ENCODE results near the gene ABCA13. TPM values are rescaled to one million over a fixed set of nuclear protein-coding genes. Genes with fewer than 3 reads are reported as not detected.

ABCA13 gene
- total and polyA plus RNA-seq, 2 of the 4 experiments (the other 2 are of a cell fraction) = under 0.01 to 0.07 TPM

GRCh38 chr7:48528646-48529045 lies 357.4 kb downstream of the ABCA13 start:
- Histone ChIP-seq H4K8ac (ENCODE audit: low read depth in 2 of 2, low read length in 2 of 2) (no peak overlapping the region), H2BK5ac (ENCODE audit: low read depth, low read length, poor library complexity, severe bottlenecking) (no peak overlapping the region), H2BK20ac (ENCODE audit: low read depth, low read length) (no peak overlapping the region), H3K4me3 (ENCODE audit: insufficient read depth, low read depth, low read length) (no peak overlapping the region), H4K20me1 (ENCODE audit: insufficient read depth, low read length) (no peaks in the 10 kb centered on the region), H3K79me1 (ENCODE audit: low read depth in 1 of 2, low read length in 2 of 2) (no peaks in the 10 kb centered on the region), H3K9ac (ENCODE audit: low read depth, low read length) (no peak overlapping the region), H4K91ac (ENCODE audit: insufficient read depth, low read depth, low read length) (no peak overlapping the region), H3K9me1 (ENCODE audit: insufficient read depth, low read length) (no peaks in the 10 kb centered on the region), H2BK15ac (ENCODE audit: low read depth, low read length) (no peak overlapping the region), H3K18ac (ENCODE audit: low read depth, low read length) (no peak overlapping the region), H3K4ac (ENCODE audit: low read depth, low read length) (no peak overlapping the region), H2AK5ac (ENCODE audit: low read depth, low read length) (no peak overlapping the region), H3K36me3 (ENCODE audit: control insufficient read depth, insufficient read depth, low read length) (no peaks in the 10 kb centered on the region), H2AK9ac (replicated peaks; ENCODE audit: low read depth, low read length, poor library complexity) (no peak overlapping the region), H2AFZ (replicated peaks; ENCODE audit: low read length, poor library complexity) (no peak overlapping the region), H3K14ac (replicated peaks; ENCODE audit: low read depth, low read length) (no peak overlapping the region), H3K4me1 (ENCODE audit: control insufficient read depth, insufficient read depth, low read length) (no peaks in the 10 kb centered on the region), H3K56ac (ENCODE audit: extremely low read depth, insufficient read depth, low read length) (no peak overlapping the region), H4K5ac (ENCODE audit: low read depth, low read length) (no peak overlapping the region), H2BK120ac (ENCODE audit: low read depth, low read length) (no peak overlapping the region), H3K4me2 (ENCODE audit: low read depth, low read length) (no peak overlapping the region), H3K23ac (ENCODE audit: low read depth, low read length) (no peak overlapping the region), H3K9me3 (ENCODE audit: control insufficient read depth, insufficient read depth, low read length) (no peaks in the 10 kb centered on the region), H3K27ac (ENCODE audit: insufficient read depth, low read length) (no peak overlapping the region), H3K27me3 (ENCODE audit: control insufficient read depth, insufficient read depth, low read length) (no peaks in the 10 kb centered on the region)
- ChIA-PET CTCF (no interaction called here), POLR2A (ENCODE audit: unreplicated experiment) (no interaction called here)
- no CpG with 5 or more reads among the region's 1 CpG for WGBS, 2 experiments (ENCODE audit: extremely low coverage in 2 of 2, insufficient read length in 1 of 2)
- intact Hi-C loops (cut with micrococcal nuclease) = no loop called here
- in situ Hi-C loops (cut with MboI; ENCODE audit: low sequenced_read_pairs) = no loop called here
- DNase-seq (no peak), ATAC-seq (ENCODE audit: low read depth) (no peak)
- TF ChIP-seq CTCF (conservative IDR thresholded peaks at IDR 0.05; ENCODE audit: low read depth, low read length) = no peak
- TF ChIP-seq MAFK (IDR thresholded peaks at IDR 0.05; ENCODE audit: low read depth, low read length) = no peak
- TF ChIP-seq RFX5 (IDR thresholded peaks at IDR 0.05; ENCODE audit: low read depth, low read length) = no peak
- no peak for TF ChIP-seq FOS (IDR thresholded peaks at IDR 0.05; ENCODE audit: low read depth, low read length)
- no peak for TF ChIP-seq RCOR1 (IDR thresholded peaks at IDR 0.05; ENCODE audit: insufficient replicate concordance, low read length)
- TF ChIP-seq NFE2L2 (IDR thresholded peaks at IDR 0.05; ENCODE audit: low read depth, low read length) = no peak
- TF ChIP-seq, protein P1, sequence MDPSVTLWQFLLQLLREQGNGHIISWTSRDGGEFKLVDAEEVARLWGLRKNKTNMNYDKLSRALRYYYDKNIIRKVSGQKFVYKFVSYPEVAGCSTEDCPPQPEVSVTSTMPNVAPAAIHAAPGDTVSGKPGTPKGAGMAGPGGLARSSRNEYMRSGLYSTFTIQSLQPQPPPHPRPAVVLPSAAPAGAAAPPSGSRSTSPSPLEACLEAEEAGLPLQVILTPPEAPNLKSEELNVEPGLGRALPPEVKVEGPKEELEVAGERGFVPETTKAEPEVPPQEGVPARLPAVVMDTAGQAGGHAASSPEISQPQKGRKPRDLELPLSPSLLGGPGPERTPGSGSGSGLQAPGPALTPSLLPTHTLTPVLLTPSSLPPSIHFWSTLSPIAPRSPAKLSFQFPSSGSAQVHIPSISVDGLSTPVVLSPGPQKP (IDR thresholded peaks at IDR 0.05; ENCODE audit: borderline replicate concordance, low read depth, low read length) = no peak
- no peak for TF ChIP-seq BHLHE40 (IDR thresholded peaks at IDR 0.05; ENCODE audit: low read depth, low read length)
- no peak for TF ChIP-seq SMC3 (IDR thresholded peaks at IDR 0.05; ENCODE audit: low read depth, low read length)
- TF ChIP-seq POLR2A (IDR thresholded peaks at IDR 0.05; ENCODE audit: low read depth, low read length) = no peak
- no peak for TF ChIP-seq CHD1 (IDR thresholded peaks at IDR 0.05; ENCODE audit: low read depth, low read length)
- no peak for TF ChIP-seq USF2 (IDR thresholded peaks at IDR 0.05; ENCODE audit: low read depth, low read length)
- no peak for TF ChIP-seq MXI1 (IDR thresholded peaks at IDR 0.05; ENCODE audit: borderline replicate concordance, low read depth, low read length)
- dilution Hi-C loops (cut with HindIII; ENCODE audit: low sequenced_read_pairs, unreplicated experiment) = no loop called here
- no TSS peak for BruUV-seq (replicated peaks)
